ENCODE measurements around the gene C17orf75. TPM values are rescaled to one million over a fixed set of nuclear protein-coding genes. Genes with fewer than 3 reads are reported as not detected.

Gene C17orf75
- total and polyA plus RNA-seq, 5 experiments from 2014 or later, result 8.4 to 28.0 (median 12.3) TPM

DNA sequence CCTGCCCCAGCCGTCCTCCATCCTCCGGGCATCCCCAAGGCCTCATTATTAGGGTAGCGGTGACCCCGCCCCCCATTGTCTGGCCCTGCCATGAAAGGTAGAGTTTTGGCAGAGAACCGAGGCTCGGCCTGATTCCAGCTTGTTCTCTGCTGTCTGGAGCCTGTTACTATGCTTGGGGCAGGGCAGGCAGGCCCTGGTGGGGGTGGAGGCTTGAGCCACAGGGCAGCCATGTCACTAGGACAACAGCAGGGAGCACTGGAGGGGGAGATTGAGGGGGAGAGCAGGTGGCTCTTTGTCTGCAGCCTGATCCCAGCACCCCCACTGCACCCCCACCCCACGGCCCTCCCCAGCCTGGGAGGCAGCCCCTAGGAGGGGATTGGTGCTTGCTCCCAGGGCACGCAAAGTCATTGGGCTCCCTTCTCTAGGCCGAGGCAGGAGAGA lies 60.9 kb downstream of the C17orf75 start:
- no peak overlapping the region for H3K4me3 Mint-ChIP-seq
- ATAC-seq (no peak), DNase-seq (no peak)
- no peaks in the 10 kb centered on the region for H3K9me3 Mint-ChIP-seq
- peaks cover 0 to 6% (median 1%) of the 10 kb centered on the region in 4 donors for H3K4me1 Mint-ChIP-seq
- no peaks in the 10 kb centered on the region for H3K36me3 Mint-ChIP-seq
- POLR2A ChIA-PET, result no interaction called here
- H3K27ac Mint-ChIP-seq, result no peak overlapping the region
- H3K27me3 Mint-ChIP-seq, result peaks cover 4 to 22% (median 14%) of the 10 kb centered on the region in 5 donors

GRCh38 chr17:32279891-32280716 lies 61.9 kb downstream of the C17orf75 start:
- no peak for ATAC-seq
- Mint-ChIP-seq H3K27me3 (peaks cover 4 to 26% (median 14%) of the 10 kb centered on the region in 5 donors), H3K9me3 (no peaks in the 10 kb centered on the region), H3K4me1 (peaks cover 0 to 8% (median 1%) of the 10 kb centered on the region in 4 donors), H3K27ac (peak overlapping the region in 1 of 10 donors; percentile 57), H3K36me3 (no peaks in the 10 kb centered on the region), H3K4me3 (peak overlapping the region in 1 of 10 donors; percentile 45)
- POLR2A ChIA-PET, result no interaction called here
- no peak for DNase-seq

DNA sequence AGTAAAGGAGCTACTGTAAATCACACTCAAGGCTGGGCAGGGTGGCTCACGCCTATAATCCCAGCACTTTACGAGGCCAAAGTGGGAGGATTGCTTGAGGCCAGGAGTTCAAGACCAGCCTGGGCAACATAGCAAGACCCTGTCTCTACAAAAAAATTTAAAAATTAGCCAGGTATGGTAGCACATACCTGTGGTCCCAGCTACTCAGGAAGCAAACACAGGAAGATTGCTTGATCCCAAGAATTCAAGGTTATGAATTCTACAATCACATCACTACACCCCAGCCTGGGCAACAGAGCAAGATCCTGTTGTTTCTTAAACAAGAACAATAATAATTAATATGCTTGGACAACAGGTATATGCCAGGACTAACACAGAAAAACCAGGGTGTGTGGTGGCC lies 63.2 kb downstream of the C17orf75 start:
- Mint-ChIP-seq H3K9me3 (no peaks in the 10 kb centered on the region), H3K4me1 (peaks cover 0 to 6% (median 1%) of the 10 kb centered on the region in 4 donors), H3K36me3 (no peaks in the 10 kb centered on the region), H3K4me3 (no peak overlapping the region), H3K27ac (no peak overlapping the region), H3K27me3 (peaks cover 4 to 23% (median 10%) of the 10 kb centered on the region in 5 donors)
- no peak for ATAC-seq
- POLR2A ChIA-PET, result no interaction called here
- no peak for DNase-seq

Small RNAs within 50 kb of the gene (microRNA-seq; reads per million reads assigned to microRNA genes)
- not detected for gene MIR632 (ENCODE audit: borderline microRNAs expressed)

Other genes starting within 250 kb of the C17orf75 start
- 10 to 100 TPM; 32.2 to 35.6 TPM for gene RHOT1, start 199.7 kb downstream of the C17orf75 start, total RNA-seq
- 10 to 100 TPM; 17.8 to 26.7 (median 24.7) TPM for gene RHOT1, start 199.7 kb downstream of the C17orf75 start, polyA plus RNA-seq
- not detected for gene RHBDL3, start 76.3 kb downstream of the C17orf75 start, total RNA-seq
- gene RHBDL3, start 76.3 kb downstream of the C17orf75 start, polyA plus RNA-seq, result not detected
- gene ZNF207, start 8.0 kb upstream of the C17orf75 start, total RNA-seq, result 100 to 1,000 TPM; 285 to 287 TPM
- 100 to 1,000 TPM; 120 to 137 (median 127) TPM for gene ZNF207, start 8.0 kb upstream of the C17orf75 start, polyA plus RNA-seq
- gene PSMD11, start 102.3 kb upstream of the C17orf75 start, total RNA-seq, result 10 to 100 TPM; 64.9 to 72.2 TPM
- gene PSMD11, start 102.3 kb upstream of the C17orf75 start, polyA plus RNA-seq, result 100 to 1,000 TPM; 102 to 122 (median 112) TPM
- 10 to 100 TPM; 17.6 to 17.8 TPM for gene CDK5R1, start 144.8 kb upstream of the C17orf75 start, total RNA-seq
- 10 to 100 TPM in 1 of 3 donors, 1 to 10 TPM in 2; 5.9 to 12.0 (median 9.6) TPM for gene CDK5R1, start 144.8 kb upstream of the C17orf75 start, polyA plus RNA-seq

All from naive thymus-derived CD8-positive, alpha-beta T cell (primary cell).